Aorta (tissue), 5 donors: Measurements from ENCODE around the gene PPP3R2. TPM values are rescaled to one million over a fixed set of nuclear protein-coding genes. Genes with fewer than 3 reads are reported as not detected.

Experiments used
- ATAC-seq: fragments of 200-7000 bp; cut with Tn5 transposase; one replicate; pipeline ENCODE4 v1.9.1; 2022; ENCODE audit warnings: moderate library complexity; ENCODE audit not compliant: low FRiP score
- DNase-seq, 2 donors: peaks; one replicate each; pipeline ENCODE4 v3.0.0-alpha.2; 2020
- H3K27ac ChIP-seq, 2 donors: one replicate each; pipeline ENCODE4 v1.5.1; 2013; ENCODE audit warnings: low read length in 2 of 2, mild to moderate bottlenecking in 2 of 2, moderate library complexity in 2 of 2, control low read depth in 1 of 2, inconsistent platforms in 1 of 2, low read depth in 1 of 2
- H3K27me3 ChIP-seq, 2 donors: one replicate each; pipeline ENCODE4 v1.6.1; 2013; ENCODE audit warnings: control low read depth in 1 of 2, low read length in 1 of 2, mild to moderate bottlenecking in 1 of 2, moderate library complexity in 1 of 2; ENCODE audit not compliant: insufficient read depth in 2 of 2, control insufficient read depth in 1 of 2
- H3K36me3 ChIP-seq, 2 donors: one replicate each; pipeline ENCODE4 v1.6.1; 2013; ENCODE audit warnings: control low read depth in 1 of 2, low read length in 1 of 2, mild to moderate bottlenecking in 1 of 2; ENCODE audit not compliant: insufficient read depth in 2 of 2, control insufficient read depth in 1 of 2
- H3K4me1 ChIP-seq, 2 donors: one replicate each; pipeline ENCODE4 v1.6.1; 2013; ENCODE audit warnings: low read length in 2 of 2, control low read depth in 1 of 2, mild to moderate bottlenecking in 1 of 2, moderate library complexity in 1 of 2; ENCODE audit not compliant: insufficient read depth in 2 of 2, control insufficient read depth in 1 of 2
- H3K4me3 ChIP-seq, 2 donors: one replicate each; pipeline ENCODE4 v1.5.1; 2013; ENCODE audit warnings: low read length in 2 of 2, control low read depth in 1 of 2, mild to moderate bottlenecking in 1 of 2
- H3K9me3 ChIP-seq: one replicate; pipeline ENCODE4 v1.6.1; 2013; ENCODE audit warnings: mild to moderate bottlenecking, low read length; ENCODE audit not compliant: control insufficient read depth
- WGBS, 2 donors: extraction: QIAGEN DNeasy Blood & Tissue Kit; methylation state at CpG; one replicate each; pipeline ENCODE4 v1.1.7; 2013; 5-methylcytosine and 5-hydroxymethylcytosine counted together
- intact Hi-C, 2 donors: fragments of 100-400 bp; cut with DNase I; formaldehyde crosslinking; loops; one replicate each; pipeline versions ENCODE4 v1.14.2 to v1.15.0; 2022
- long read RNA-seq, 2 donors: library from polyadenylated mRNA; unstranded; transcript quantifications; one replicate each; pipeline ENCODE4 v2.0.0, GENCODE V29; 2020 to 2021
- polyA plus RNA-seq, 2 donors: library from polyadenylated mRNA; stranded (reverse); fragments of 200-250 nt; gene quantifications; one replicate each; pipeline ENCODE4 v1.2.3, GENCODE V29; 2013
- total RNA-seq, 2 donors: library from RNA; stranded (reverse); fragmentation: NEBNext Ultra II Directional; extraction: Animal tissue kit (Norgen Biotek cat#: 25700); gene quantifications; one replicate each; pipeline ENCODE4 v1.2.1, GENCODE V29; 2021
- donor health status: healthy with polysubstance abuse.
- donor health status: Bipolar disorder and iron deficiency.
- donor health status: DM: no; HTN: no; CAD: no.
- donor health status: DM: no; HTN: no; CAD: no.
- donor health status: DM: yes; HTN: yes; CAD: no.

PPP3R2 gene
- not detected for total RNA-seq
- not detected for polyA plus RNA-seq
- long read RNA-seq, donor 1: 0 reads
- long read RNA-seq, donor 2: 0 reads

GRCh38 chr9:101594796-101595195 lies at the start of gene PPP3R2:
PPP3R2 (minus strand) TSS chr9:101594969; CDS start chr9:101594921, 48 bp downstream.
- Histone ChIP-seq H3K27ac (no peak within 1 kb of the TSS), H3K4me1 (no peaks in the 10 kb centered on the region), H3K27me3 (peaks cover 0 to 3% of the 10 kb centered on the region in 2 donors), H3K9me3 (no peaks in the 10 kb centered on the region), H3K36me3 (no peaks in the 10 kb centered on the region), H3K4me3 (no peak within 1 kb of the TSS)
- DNase-seq: no peak
- intact Hi-C loops: no loop called here
- no peak for ATAC-seq
- 93 to 94% methylated on average over 17 to 19 of the region's 19 CpGs for WGBS, 2 donors

GRCh38 chr9:101639785-101640665 lies 45.3 kb upstream of the PPP3R2 start:
- intact Hi-C loops: no loop called here
- no peak for DNase-seq
- Histone ChIP-seq H3K4me1 (no peaks in the 10 kb centered on the region), H3K27ac (no peak overlapping the region), H3K27me3 (no peaks in the 10 kb centered on the region), H3K9me3 (peaks cover 2% of the 10 kb centered on the region), H3K36me3 (no peaks in the 10 kb centered on the region), H3K4me3 (no peak overlapping the region)
- no peak for ATAC-seq
- WGBS, 2 donors: 65 to 69% methylated on average over 2 of the region's 2 CpGs

- H3K36me3 ChIP-seq: no peaks in the 10 kb centered on the region
- DNase-seq: no peak
- ATAC-seq: no peak
- H3K4me1 ChIP-seq: no peaks in the 10 kb centered on the region
- no peaks in the 10 kb centered on the region for H3K27me3 ChIP-seq
- 0 to 8% methylated on average over 1 of the region's 1 CpG for WGBS, 2 donors
- no peak overlapping the region for H3K4me3 ChIP-seq
- intact Hi-C loops: no loop called here
- H3K9me3 ChIP-seq: peaks cover 2% of the 10 kb centered on the region
- H3K27ac ChIP-seq: no peak overlapping the region
Observed at GRCh38 chr9:101639311-101639710, 44.5 kb upstream of the PPP3R2 start.

GRCh38 chr9:101636247-101636646 lies 41.5 kb upstream of the PPP3R2 start:
- H3K4me1 ChIP-seq: no peaks in the 10 kb centered on the region
- DNase-seq (no peak), ATAC-seq (no peak)
- intact Hi-C loops: no loop called here
- WGBS, 2 donors: 73 to 81% methylated on average over 3 of the region's 3 CpGs
- no peak overlapping the region for H3K4me3 ChIP-seq
- H3K9me3 ChIP-seq: no peaks in the 10 kb centered on the region
- no peak overlapping the region for H3K27ac ChIP-seq
- H3K36me3 ChIP-seq: no peaks in the 10 kb centered on the region
- H3K27me3 ChIP-seq: no peaks in the 10 kb centered on the region

GRCh38 chr9:101635473-101635872 lies 40.7 kb upstream of the PPP3R2 start:
- DNase-seq (no peak), ATAC-seq (no peak)
- Histone ChIP-seq H3K9me3 (no peaks in the 10 kb centered on the region), H3K4me3 (no peak overlapping the region), H3K27me3 (no peaks in the 10 kb centered on the region), H3K27ac (no peak overlapping the region), H3K4me1 (no peaks in the 10 kb centered on the region), H3K36me3 (no peaks in the 10 kb centered on the region)
- WGBS, 2 donors: 69 to 91% methylated on average over 1 of the region's 1 CpG
- intact Hi-C loops: no loop called here

GRCh38 chr9:101634741-101635409 lies 40.1 kb upstream of the PPP3R2 start:
- H3K4me1 ChIP-seq: no peaks in the 10 kb centered on the region
- H3K4me3 ChIP-seq: no peak overlapping the region
- ATAC-seq: no peak
- intact Hi-C loops: no loop called here
- no peaks in the 10 kb centered on the region for H3K27me3 ChIP-seq
- H3K36me3 ChIP-seq: no peaks in the 10 kb centered on the region
- H3K27ac ChIP-seq: no peak overlapping the region
- no peak for DNase-seq
- no peaks in the 10 kb centered on the region for H3K9me3 ChIP-seq
- 29 to 41% methylated on average over 4 of the region's 4 CpGs for WGBS, 2 donors

- H3K4me1 ChIP-seq: no peaks in the 10 kb centered on the region
- no peak overlapping the region for H3K27ac ChIP-seq
- no peak overlapping the region for H3K4me3 ChIP-seq
- H3K27me3 ChIP-seq: no peaks in the 10 kb centered on the region
- no peaks in the 10 kb centered on the region for H3K9me3 ChIP-seq
- DNase-seq (no peak), ATAC-seq (no peak)
- intact Hi-C loops: no loop called here
- H3K36me3 ChIP-seq: no peaks in the 10 kb centered on the region
- WGBS, 2 donors: 85 to 88% methylated on average over 1 of the region's 1 CpG
Observed at GRCh38 chr9:101632611-101633010, 37.8 kb upstream of the PPP3R2 start.

GRCh38 chr9:101631892-101632291 lies 37.1 kb upstream of the PPP3R2 start:
- Histone ChIP-seq H3K27me3 (no peaks in the 10 kb centered on the region), H3K27ac (no peak overlapping the region), H3K9me3 (no peaks in the 10 kb centered on the region), H3K36me3 (no peaks in the 10 kb centered on the region), H3K4me1 (no peaks in the 10 kb centered on the region), H3K4me3 (no peak overlapping the region)
- no peak for DNase-seq
- 0 to 4% methylated on average over 2 of the region's 2 CpGs for WGBS, 2 donors
- intact Hi-C loops: no loop called here
- no peak for ATAC-seq

- H3K4me1 ChIP-seq: no peaks in the 10 kb centered on the region
- 71 to 72% methylated on average over 5 of the region's 5 CpGs for WGBS, 2 donors
- H3K27me3 ChIP-seq: no peaks in the 10 kb centered on the region
- H3K36me3 ChIP-seq: no peaks in the 10 kb centered on the region
- no peak overlapping the region for H3K4me3 ChIP-seq
- DNase-seq: no peak
- no peak for ATAC-seq
- no peaks in the 10 kb centered on the region for H3K9me3 ChIP-seq
- H3K27ac ChIP-seq: no peak overlapping the region
- intact Hi-C loops: no loop called here
Observed at GRCh38 chr9:101629636-101630035, 34.9 kb upstream of the PPP3R2 start.
